K562 (cell line): ENCODE measurements around the gene SLC25A26.

Source experiments
- ARID3A ChIP-seq: IDR thresholded peaks from 2 replicates; pipeline ENCODE4 v1.6.1; 2012; ENCODE audit warnings: low read depth, low read length, improper control_type of control experiment, borderline replicate concordance
- CTCF ChIP-seq, 3 experiments: IDR thresholded peaks in 2 of 3; conservative IDR thresholded peaks in 1 of 3; 2 replicates each; pipeline ENCODE4 v1.5.1; 2011 to 2012; ENCODE audit warnings: low read length in 3 of 3, mild to moderate bottlenecking in 3 of 3, control low read depth in 2 of 3, improper control_type of control experiment in 1 of 3, inconsistent platforms in 1 of 3, low read depth in 1 of 3, mixed read lengths in 1 of 3, moderate library complexity in 1 of 3; ENCODE audit not compliant: insufficient read depth in 2 of 3
- DEAF1 ChIP-seq: fragments of 450-650 bp; formaldehyde crosslinking; IDR thresholded peaks from 2 replicates; pipeline ENCODE4 v1.4.0; 2020; ENCODE audit warnings: mild to moderate bottlenecking, moderate library complexity
- EZH2 ChIP-seq: IDR thresholded peaks from 2 replicates; pipeline ENCODE4 v1.6.1; 2012; ENCODE audit warnings: low read depth, mild to moderate bottlenecking, inconsistent platforms, low read length, borderline replicate concordance
- MAZ ChIP-seq, 2 experiments: fragments of 450-650 bp in 1 of 2; sonication (generic) in 1 of 2; formaldehyde crosslinking; IDR thresholded peaks in 1 of 2; conservative IDR thresholded peaks in 1 of 2; 2 replicates each; pipeline versions ENCODE4 v1.4.0 to v1.5.0; 2020; ENCODE audit warnings: mild to moderate bottlenecking in 1 of 2, missing genetic modification reagents in 1 of 2
- PHTF2 ChIP-seq: fragments of 250-450 bp; sonication (Bioruptor Pico); IDR thresholded peaks from 2 replicates; pipeline ENCODE4 v1.5.0; 2021; ENCODE audit warnings: mild to moderate bottlenecking
- POLR2AphosphoS5 ChIP-seq: IDR thresholded peaks from 2 replicates; pipeline ENCODE4 v1.6.1; 2011; ENCODE audit warnings: mild to moderate bottlenecking, low read depth, low read length, moderate library complexity; ENCODE audit not compliant: control insufficient read depth, insufficient read depth
- REST ChIP-seq, 2 experiments: fragments of 450-650 bp; formaldehyde crosslinking in 1 of 2; IDR thresholded peaks; 2 replicates each; pipeline versions ENCODE4 v1.4.0 to v1.6.1; 2014 to 2020; ENCODE audit warnings: mild to moderate bottlenecking in 2 of 2, borderline replicate concordance in 1 of 2, low read depth in 1 of 2
- SPI1 ChIP-seq: IDR thresholded peaks from 2 replicates; pipeline ENCODE4 v1.6.1; 2011; ENCODE audit warnings: low read depth, low read length, control low read depth, borderline replicate concordance
- TAF1 ChIP-seq: IDR thresholded peaks from 2 replicates; pipeline ENCODE4 v1.6.1; 2011; ENCODE audit warnings: mild to moderate bottlenecking, low read length, moderate library complexity; ENCODE audit not compliant: insufficient read depth, control insufficient read depth, severe bottlenecking; ENCODE audit errors: extremely low read depth
- U2AF2 ChIP-seq: fragments of 200-400 bp; formaldehyde crosslinking; optimal IDR thresholded peaks from 2 replicates; pipeline ENCODE3; 2017; ENCODE audit warnings: low read depth, mild to moderate bottlenecking, low read length
- ZBTB26 ChIP-seq: fragments of 450-650 bp; formaldehyde crosslinking; IDR thresholded peaks from 2 replicates; pipeline ENCODE4 v1.4.0; 2022; ENCODE audit warnings: missing genetic modification characterization
- ZNF121 ChIP-seq: sonication (generic); formaldehyde crosslinking; conservative IDR thresholded peaks from 2 replicates; pipeline ENCODE4 v1.8.0; 2022; ENCODE audit warnings: missing genetic modification reagents

GRCh38 chr3:66413151-66413751 is 192.4 kb downstream of the SLC25A26 start:
- TF ChIP-seq PHTF2 (CRISPR knock-in tag), result no peak
- no peak for TF ChIP-seq ZNF121 (CRISPR knock-in tag)
- TF ChIP-seq EZH2, result no peak
- TF ChIP-seq DEAF1, result no peak
- TF ChIP-seq TAF1, result no peak
- TF ChIP-seq U2AF2, result no peak
- TF ChIP-seq POLR2AphosphoS5, result no peak
- TF ChIP-seq CTCF (IDR thresholded peaks at IDR 0.05 in 2 of 3, conservative IDR thresholded peaks at IDR 0.05 in 1 of 3; ENCODE audit: insufficient read depth in 2 of 3, low read depth in 1 of 3, low read length in 3 of 3), result no peak
- no peak for TF ChIP-seq MAZ (CRISPR knock-in tag; conservative IDR thresholded peaks at IDR 0.05 in 1 of 2, IDR thresholded peaks at IDR 0.05 in 1 of 2)
- no peak for TF ChIP-seq ARID3A
- TF ChIP-seq ZBTB26 (CRISPR knock-in tag), result no peak
- TF ChIP-seq SPI1, result no peak
- no peak for TF ChIP-seq REST (IDR thresholded peaks at IDR 0.05; ENCODE audit: borderline replicate concordance)
- no peak for TF ChIP-seq REST (CRISPR knock-in tag; IDR thresholded peaks at IDR 0.05; ENCODE audit: low read depth)
